K562 (cell line): ENCODE results near the gene MAK. TPM values are rescaled to one million over a fixed set of nuclear protein-coding genes. Genes with fewer than 3 reads are reported as not detected.

Experiments used
- ARID1B ChIP-seq: fragments of 450-650 bp; IDR thresholded peaks from 2 replicates; pipeline ENCODE4 v1.6.1; 2016; ENCODE audit warnings: antibody characterized with exemption, mild to moderate bottlenecking, inconsistent platforms
- FOXA3 ChIP-seq, 2 experiments: fragments of 450-650 bp in 1 of 2; sonication (generic) in 1 of 2; formaldehyde crosslinking; IDR thresholded peaks in 1 of 2; conservative IDR thresholded peaks in 1 of 2; 2 replicates each; pipeline versions ENCODE4 v1.4.0 to v1.8.0; 2020 to 2022; ENCODE audit warnings: mild to moderate bottlenecking in 2 of 2, missing genetic modification reagents in 1 of 2
- HNRNPH1 ChIP-seq: fragments of 200-400 bp; formaldehyde crosslinking; optimal IDR thresholded peaks from 2 replicates; pipeline ENCODE3; 2017; ENCODE audit warnings: low read depth, mild to moderate bottlenecking, low read length, moderate library complexity
- HNRNPUL1 ChIP-seq: fragments of 200-400 bp; formaldehyde crosslinking; IDR thresholded peaks from 2 replicates; pipeline ENCODE4 v1.6.1; 2017; ENCODE audit warnings: low read length
- MAFK ChIP-seq: IDR thresholded peaks from 2 replicates; pipeline ENCODE4 v1.6.1; 2011; ENCODE audit warnings: low read length, improper control_type of control experiment
- PTBP1 ChIP-seq: fragments of 200-400 bp; formaldehyde crosslinking; IDR thresholded peaks from 2 replicates; pipeline ENCODE4 v1.6.1; 2017; ENCODE audit warnings: low read depth, low read length
- RAD51 ChIP-seq: fragments of 450-650 bp; IDR thresholded peaks from 2 replicates; pipeline ENCODE4 v1.7.1; 2016; ENCODE audit warnings: low read depth, mild to moderate bottlenecking, borderline replicate concordance
- RBBP5 ChIP-seq: fragments of 200-600 bp; sonication (generic); IDR thresholded peaks from 2 replicates; pipeline ENCODE4 v1.6.1; 2012; ENCODE audit warnings: borderline replicate concordance, mild to moderate bottlenecking, low read length, control low read depth, inconsistent platforms; ENCODE audit not compliant: insufficient read depth, poor library complexity, severe bottlenecking
- WHSC1 ChIP-seq: IDR thresholded peaks from one replicate; pipeline ENCODE4 v1.6.1; 2012; ENCODE audit warnings: low read length, control low read depth, inconsistent platforms
- ZNF12 ChIP-seq: sonication (generic); formaldehyde crosslinking; IDR thresholded peaks from 2 replicates; pipeline ENCODE4 v1.4.0; 2020; ENCODE audit warnings: mild to moderate bottlenecking, missing genetic modification reagents
- ZNF121 ChIP-seq: sonication (generic); formaldehyde crosslinking; conservative IDR thresholded peaks from 2 replicates; pipeline ENCODE4 v1.8.0; 2022; ENCODE audit warnings: missing genetic modification reagents
- ZNF699 ChIP-seq: fragments of 250-450 bp; sonication (Bioruptor Pico); IDR thresholded peaks from 2 replicates; pipeline ENCODE4 v1.8.0; 2021; ENCODE audit warnings: mild to moderate bottlenecking, moderate library complexity; ENCODE audit not compliant: insufficient replicate concordance
- ZZZ3 ChIP-seq: fragments of 450-650 bp; IDR thresholded peaks from 2 replicates; pipeline ENCODE4 v1.6.1; 2016; ENCODE audit warnings: antibody characterized with exemption, mild to moderate bottlenecking, moderate library complexity
- polyA plus RNA-seq, 8 experiments: library from polyadenylated mRNA; depleted of rRNA in 4 of 8; stranded (reverse) in 5 of 8; unstranded in 3 of 8; fragments of >200 nt; fragmentation: Nextera tagmentation in 2 of 8; fragmentation: Illumina TruSeq in 1 of 8; extraction: Ambion mirVana in 2 of 8; extraction: Trizol in 1 of 8; gene quantifications; 2 replicates each; pipeline versions ENCODE4 v1.2.1 to v1.2.3, GENCODE V29; 2011 to 2014; ENCODE audit warnings: inconsistent platforms in 1 of 8, missing spikeins in 1 of 8
- total RNA-seq, 7 experiments: library from RNA; depleted of rRNA in 6 of 7; stranded (reverse); fragments of >200 nt in 6 of 7; fragmentation: Illumina TruSeq in 2 of 7; extraction: Trizol in 2 of 7; gene quantifications; 2 replicates each; pipeline versions ENCODE4 v1.2.1 to v1.2.3, GENCODE V29; 2011 to 2021; ENCODE audit warnings: low replicate concordance in 1 of 7
- TF ChIP-seq, protein P1 (sequence below): fragments of 450-650 bp; IDR thresholded peaks from 2 replicates; pipeline ENCODE4 v1.6.1; 2016; ENCODE audit warnings: low read depth
- TF ChIP-seq, protein P2 (sequence below): fragments of 250-450 bp; sonication (Bioruptor Pico); IDR thresholded peaks from 2 replicates; pipeline ENCODE4 v1.8.0; 2022; ENCODE audit warnings: inconsistent platforms
- TF ChIP-seq, protein P3 (sequence below), 3 experiments: IDR thresholded peaks in 2 of 3; conservative IDR thresholded peaks in 1 of 3; 2 replicates each; pipeline ENCODE4 v1.5.1; 2011 to 2012; ENCODE audit warnings: low read length in 3 of 3, mild to moderate bottlenecking in 3 of 3, control low read depth in 2 of 3, improper control_type of control experiment in 1 of 3, inconsistent platforms in 1 of 3, low read depth in 1 of 3, mixed read lengths in 1 of 3, moderate library complexity in 1 of 3; ENCODE audit not compliant: insufficient read depth in 2 of 3

MAK gene
- total and polyA plus RNA-seq, 9 of the 15 experiments (the other 6 are each of a cell fraction or from before 2014, with no cell fraction given), result 0.25 to 1.1 (median 0.53) TPM

DNA sequence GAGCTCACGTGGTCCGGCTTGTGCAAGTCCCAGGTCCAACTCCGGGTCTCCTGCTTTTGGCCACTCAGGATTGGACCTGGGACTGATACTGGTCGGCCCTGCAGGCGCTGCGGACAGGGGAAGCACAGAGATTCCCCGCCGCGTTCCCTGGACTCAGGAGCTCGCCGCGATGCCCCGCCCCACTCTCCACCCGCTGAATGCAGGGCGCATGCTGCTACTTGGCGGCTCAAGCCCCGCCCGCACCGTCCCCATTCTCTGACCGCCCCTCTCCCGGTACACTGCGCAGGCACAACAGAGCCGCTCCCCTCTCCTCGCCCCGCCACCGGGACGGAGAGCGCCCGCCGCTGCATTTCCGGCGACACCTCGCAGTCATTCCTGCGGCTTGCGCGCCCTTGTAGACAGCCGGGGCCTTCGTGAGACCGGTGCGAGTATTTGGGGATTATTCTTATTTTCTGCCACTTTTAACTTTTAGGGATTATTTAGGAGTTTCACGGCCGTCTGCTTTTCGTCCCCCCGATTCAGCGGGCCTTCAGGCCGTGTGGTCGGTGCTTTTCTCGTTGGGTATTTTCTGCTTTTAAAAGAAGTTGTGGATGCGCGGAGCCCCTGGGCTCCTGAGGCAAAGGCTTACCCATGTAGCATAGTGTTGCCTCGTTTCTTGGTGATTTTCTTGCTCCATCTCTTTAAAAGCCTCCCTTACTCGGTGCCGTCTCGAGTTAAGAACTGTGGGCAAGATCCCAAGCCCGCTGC is 115.3 kb downstream of the MAK start, which contains the start of gene TMEM14C (continued):
- TF ChIP-seq, protein P1, sequence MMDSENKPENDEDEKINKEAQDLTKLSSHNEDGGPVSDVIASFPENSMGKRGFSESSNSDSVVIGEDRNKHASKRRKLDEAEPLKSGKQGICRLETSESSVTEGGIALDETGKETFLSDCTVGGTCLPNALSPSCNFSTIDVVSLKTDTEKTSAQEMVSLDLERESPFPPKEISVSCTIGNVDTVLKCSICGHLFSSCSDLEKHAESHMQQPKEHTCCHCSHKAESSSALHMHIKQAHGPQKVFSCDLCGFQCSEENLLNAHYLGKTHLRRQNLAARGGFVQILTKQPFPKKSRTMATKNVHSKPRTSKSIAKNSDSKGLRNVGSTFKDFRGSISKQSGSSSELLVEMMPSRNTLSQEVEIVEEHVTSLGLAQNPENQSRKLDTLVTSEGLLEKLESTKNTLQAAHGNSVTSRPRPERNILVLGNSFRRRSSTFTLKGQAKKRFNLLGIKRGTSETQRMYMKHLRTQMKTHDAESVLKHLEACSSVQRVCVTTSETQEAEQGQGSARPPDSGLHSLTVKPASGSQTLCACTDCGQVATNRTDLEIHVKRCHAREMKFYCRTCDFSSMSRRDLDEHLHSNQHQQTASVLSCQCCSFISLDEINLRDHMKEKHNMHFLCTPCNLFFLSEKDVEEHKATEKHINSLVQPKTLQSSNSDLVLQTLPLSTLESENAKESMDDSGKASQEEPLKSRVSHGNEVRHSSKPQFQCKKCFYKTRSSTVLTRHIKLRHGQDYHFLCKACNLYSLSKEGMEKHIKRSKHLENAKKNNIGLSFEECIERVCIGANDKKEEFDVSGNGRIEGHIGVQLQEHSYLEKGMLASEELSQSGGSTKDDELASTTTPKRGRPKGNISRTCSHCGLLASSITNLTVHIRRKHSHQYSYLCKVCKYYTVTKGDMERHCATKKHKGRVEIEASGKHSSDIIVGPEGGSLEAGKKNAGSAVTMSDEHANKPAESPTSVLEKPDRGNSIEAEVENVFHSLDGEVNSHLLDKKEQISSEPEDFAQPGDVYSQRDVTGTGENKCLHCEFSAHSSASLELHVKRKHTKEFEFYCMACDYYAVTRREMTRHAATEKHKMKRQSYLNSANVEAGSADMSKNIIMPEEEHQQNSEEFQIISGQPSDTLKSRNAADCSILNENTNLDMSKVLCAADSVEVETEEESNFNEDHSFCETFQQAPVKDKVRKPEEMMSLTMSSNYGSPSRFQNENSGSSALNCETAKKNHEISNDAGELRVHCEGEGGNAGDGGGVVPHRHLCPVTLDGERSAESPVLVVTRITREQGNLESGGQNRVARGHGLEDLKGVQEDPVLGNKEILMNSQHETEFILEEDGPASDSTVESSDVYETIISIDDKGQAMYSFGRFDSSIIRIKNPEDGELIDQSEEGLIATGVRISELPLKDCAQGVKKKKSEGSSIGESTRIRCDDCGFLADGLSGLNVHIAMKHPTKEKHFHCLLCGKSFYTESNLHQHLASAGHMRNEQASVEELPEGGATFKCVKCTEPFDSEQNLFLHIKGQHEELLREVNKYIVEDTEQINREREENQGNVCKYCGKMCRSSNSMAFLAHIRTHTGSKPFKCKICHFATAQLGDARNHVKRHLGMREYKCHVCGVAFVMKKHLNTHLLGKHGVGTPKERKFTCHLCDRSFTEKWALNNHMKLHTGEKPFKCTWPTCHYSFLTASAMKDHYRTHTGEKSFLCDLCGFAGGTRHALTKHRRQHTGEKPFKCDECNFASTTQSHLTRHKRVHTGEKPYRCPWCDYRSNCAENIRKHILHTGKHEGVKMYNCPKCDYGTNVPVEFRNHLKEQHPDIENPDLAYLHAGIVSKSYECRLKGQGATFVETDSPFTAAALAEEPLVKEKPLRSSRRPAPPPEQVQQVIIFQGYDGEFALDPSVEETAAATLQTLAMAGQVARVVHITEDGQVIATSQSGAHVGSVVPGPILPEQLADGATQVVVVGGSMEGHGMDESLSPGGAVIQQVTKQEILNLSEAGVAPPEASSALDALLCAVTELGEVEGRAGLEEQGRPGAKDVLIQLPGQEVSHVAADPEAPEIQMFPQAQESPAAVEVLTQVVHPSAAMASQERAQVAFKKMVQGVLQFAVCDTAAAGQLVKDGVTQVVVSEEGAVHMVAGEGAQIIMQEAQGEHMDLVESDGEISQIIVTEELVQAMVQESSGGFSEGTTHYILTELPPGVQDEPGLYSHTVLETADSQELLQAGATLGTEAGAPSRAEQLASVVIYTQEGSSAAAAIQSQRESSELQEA, result 0 out of 2 replicates have a peak, but pooled peaks have one; percentile 9
- no peak for TF ChIP-seq ZNF12 (CRISPR knock-in tag)
- TF ChIP-seq ZNF121 (CRISPR knock-in tag), result no peak
- no peak for TF ChIP-seq PTBP1
- TF ChIP-seq WHSC1, result no peak
- no peak for TF ChIP-seq RAD51
- no peak for TF ChIP-seq HNRNPH1
- TF ChIP-seq, protein P2, sequence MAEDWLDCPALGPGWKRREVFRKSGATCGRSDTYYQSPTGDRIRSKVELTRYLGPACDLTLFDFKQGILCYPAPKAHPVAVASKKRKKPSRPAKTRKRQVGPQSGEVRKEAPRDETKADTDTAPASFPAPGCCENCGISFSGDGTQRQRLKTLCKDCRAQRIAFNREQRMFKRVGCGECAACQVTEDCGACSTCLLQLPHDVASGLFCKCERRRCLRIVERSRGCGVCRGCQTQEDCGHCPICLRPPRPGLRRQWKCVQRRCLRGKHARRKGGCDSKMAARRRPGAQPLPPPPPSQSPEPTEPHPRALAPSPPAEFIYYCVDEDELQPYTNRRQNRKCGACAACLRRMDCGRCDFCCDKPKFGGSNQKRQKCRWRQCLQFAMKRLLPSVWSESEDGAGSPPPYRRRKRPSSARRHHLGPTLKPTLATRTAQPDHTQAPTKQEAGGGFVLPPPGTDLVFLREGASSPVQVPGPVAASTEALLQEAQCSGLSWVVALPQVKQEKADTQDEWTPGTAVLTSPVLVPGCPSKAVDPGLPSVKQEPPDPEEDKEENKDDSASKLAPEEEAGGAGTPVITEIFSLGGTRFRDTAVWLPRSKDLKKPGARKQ (CRISPR knock-in tag), result no peak
- TF ChIP-seq RBBP5, result peak; percentile 65
- no peak for TF ChIP-seq HNRNPUL1
- TF ChIP-seq FOXA3 (CRISPR knock-in tag; conservative IDR thresholded peaks at IDR 0.05 in 1 of 2, IDR thresholded peaks at IDR 0.05 in 1 of 2), result 0 out of 4 replicates have a peak, but pooled peaks of 1 of the 2 experiments have one; percentile 38
- TF ChIP-seq, protein P3, sequence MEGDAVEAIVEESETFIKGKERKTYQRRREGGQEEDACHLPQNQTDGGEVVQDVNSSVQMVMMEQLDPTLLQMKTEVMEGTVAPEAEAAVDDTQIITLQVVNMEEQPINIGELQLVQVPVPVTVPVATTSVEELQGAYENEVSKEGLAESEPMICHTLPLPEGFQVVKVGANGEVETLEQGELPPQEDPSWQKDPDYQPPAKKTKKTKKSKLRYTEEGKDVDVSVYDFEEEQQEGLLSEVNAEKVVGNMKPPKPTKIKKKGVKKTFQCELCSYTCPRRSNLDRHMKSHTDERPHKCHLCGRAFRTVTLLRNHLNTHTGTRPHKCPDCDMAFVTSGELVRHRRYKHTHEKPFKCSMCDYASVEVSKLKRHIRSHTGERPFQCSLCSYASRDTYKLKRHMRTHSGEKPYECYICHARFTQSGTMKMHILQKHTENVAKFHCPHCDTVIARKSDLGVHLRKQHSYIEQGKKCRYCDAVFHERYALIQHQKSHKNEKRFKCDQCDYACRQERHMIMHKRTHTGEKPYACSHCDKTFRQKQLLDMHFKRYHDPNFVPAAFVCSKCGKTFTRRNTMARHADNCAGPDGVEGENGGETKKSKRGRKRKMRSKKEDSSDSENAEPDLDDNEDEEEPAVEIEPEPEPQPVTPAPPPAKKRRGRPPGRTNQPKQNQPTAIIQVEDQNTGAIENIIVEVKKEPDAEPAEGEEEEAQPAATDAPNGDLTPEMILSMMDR (IDR thresholded peaks at IDR 0.05 in 2 of 3, conservative IDR thresholded peaks at IDR 0.05 in 1 of 3; ENCODE audit: insufficient read depth in 2 of 3, low read depth in 1 of 3, low read length in 3 of 3), result no peak
- no peak for TF ChIP-seq ZZZ3
- TF ChIP-seq ZNF699 (CRISPR knock-in tag), result no peak
- TF ChIP-seq ARID1B, result peak; percentile 52
- no peak for TF ChIP-seq MAFK
